Caco-2 (cell line): ENCODE measurements around the gene MTFMT. TPM values are rescaled to one million over a fixed set of nuclear protein-coding genes. Genes with fewer than 3 reads are reported as not detected.

Experiments used
- BruUV-seq: library from RNA; stranded (reverse); fragments of 400-500 nt; replicated peaks from 2 replicates; lab custom pipeline; 2021; lab: Mats Ljungman, UMichigan
- CTCF ChIA-PET: fragments of 300-600 bp; sonication (Branson Sonifier 250); formaldehyde crosslinking; loops from one replicate; lab custom pipeline; 2022; ENCODE audit warnings: antibody characterized with exemption; lab: Charles Lee
- POLR2A ChIA-PET: fragments of 300-600 bp; sonication (Branson Sonifier 250); formaldehyde crosslinking; loops from one replicate; lab custom pipeline; 2022; ENCODE audit warnings: antibody characterized with exemption; lab: Charles Lee
- DNase-seq, 2 experiments: peaks; one replicate each; pipeline versions ENCODE4 v3.0.0 to v3.0.0-alpha.2; 2020 to 2022
- H3K27me3 ChIP-seq: replicated peaks from 2 replicates; pipeline ENCODE4 v1.6.0; 2011; ENCODE audit warnings: low read length; ENCODE audit not compliant: control insufficient read depth, insufficient read depth
- H3K36me3 ChIP-seq: 2 replicates; pipeline ENCODE4 v1.5.1; 2011; ENCODE audit warnings: low read length; ENCODE audit not compliant: control insufficient read depth, insufficient read depth
- H3K4me1 ChIP-seq: fragments of 250-450 bp; sonication (Bioruptor Pico); 2 replicates; pipeline ENCODE4 v1.5.1; 2020; ENCODE audit warnings: mild to moderate bottlenecking
- H3K4me3 ChIP-seq: 2 replicates; pipeline ENCODE4 v1.5.1; 2011; ENCODE audit warnings: low read depth, mild to moderate bottlenecking, control low read depth, low read length
- H3K9me3 ChIP-seq: fragments of 250-450 bp; sonication (Bioruptor Pico); 2 replicates; pipeline ENCODE4 v1.5.1; 2020; ENCODE audit warnings: mild to moderate bottlenecking, moderate library complexity
- H3K27ac Mint-ChIP-seq: one replicate; pipeline ENCODE4 v1.8.0; 2022; ENCODE audit warnings: mixed read lengths; ENCODE audit not compliant: unreplicated experiment
- H3K27me3 Mint-ChIP-seq: one replicate; pipeline ENCODE4 v1.8.0; 2022; ENCODE audit warnings: mixed read lengths; ENCODE audit not compliant: insufficient read depth, unreplicated experiment
- H3K36me3 Mint-ChIP-seq: one replicate; pipeline ENCODE4 v1.8.0; 2022; ENCODE audit warnings: mild to moderate bottlenecking, mixed read lengths; ENCODE audit not compliant: insufficient read depth, unreplicated experiment
- H3K4me1 Mint-ChIP-seq: one replicate; pipeline ENCODE4 v1.8.0; 2022; ENCODE audit warnings: low read depth, mixed read lengths; ENCODE audit not compliant: unreplicated experiment
- H3K4me3 Mint-ChIP-seq: one replicate; pipeline ENCODE4 v1.8.0; 2022; ENCODE audit warnings: mild to moderate bottlenecking, moderate library complexity, mixed read lengths; ENCODE audit not compliant: unreplicated experiment
- H3K9me3 Mint-ChIP-seq: one replicate; pipeline ENCODE4 v1.8.0; 2022; ENCODE audit warnings: mixed read lengths; ENCODE audit not compliant: unreplicated experiment
- intact Hi-C: fragments of 100-400 bp; cut with micrococcal nuclease; formaldehyde crosslinking; loops from one replicate; pipeline ENCODE4 v1.10.0; 2022; ENCODE audit not compliant: unreplicated experiment
- total RNA-seq: library from RNA; stranded (reverse); gene quantifications from 2 replicates; pipeline ENCODE4 v1.2.3, GENCODE V29; 2022
- TF ChIP-seq, protein P1 (sequence below), 2 experiments: fragments of 200-600 bp in 1 of 2; IDR thresholded peaks; 1 replicate in 1 of 2; 2 replicates in 1 of 2; pipeline versions ENCODE4 v1.5.1 to v1.8.0; 2011 to 2022; ENCODE audit warnings: antibody characterized with exemption in 1 of 2, control low read depth in 1 of 2, inconsistent platforms in 1 of 2, low read depth in 1 of 2, low read length in 1 of 2, mild to moderate bottlenecking in 1 of 2, moderate library complexity in 1 of 2; ENCODE audit not compliant: insufficient read depth in 1 of 2, severe bottlenecking in 1 of 2, unreplicated experiment in 1 of 2

Gene MTFMT
- total RNA-seq, 1 experiment from 2014 or later = 24.7 TPM

DNA sequence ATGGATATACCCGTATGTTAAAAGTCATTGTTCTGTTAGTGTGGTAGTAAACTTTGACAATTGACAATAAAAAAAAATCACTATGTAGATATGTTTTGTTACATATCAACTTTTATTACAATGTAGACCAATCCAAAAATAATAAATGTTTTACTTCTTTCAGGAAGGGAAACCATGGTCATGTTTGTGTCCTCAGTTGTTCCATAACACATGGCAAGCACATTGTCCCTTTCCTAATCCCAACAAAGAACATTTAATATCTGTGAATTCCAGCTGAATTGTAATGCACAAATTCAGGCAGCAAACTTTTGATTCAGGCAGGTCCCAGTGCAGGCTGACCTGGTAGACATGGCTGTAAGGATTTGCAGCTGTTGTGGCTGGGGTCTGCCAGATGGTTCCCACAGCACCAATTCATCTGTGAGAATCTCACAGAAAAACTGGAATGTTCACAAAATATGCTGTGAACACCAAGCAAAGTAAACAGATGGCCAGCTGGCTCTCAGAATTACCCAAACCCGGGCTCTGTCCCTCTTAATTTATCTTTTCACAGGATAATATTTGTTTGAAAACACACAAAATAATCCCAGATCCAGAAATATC lies 37.8 kb downstream of the MTFMT start:
- TF ChIP-seq, protein P1, sequence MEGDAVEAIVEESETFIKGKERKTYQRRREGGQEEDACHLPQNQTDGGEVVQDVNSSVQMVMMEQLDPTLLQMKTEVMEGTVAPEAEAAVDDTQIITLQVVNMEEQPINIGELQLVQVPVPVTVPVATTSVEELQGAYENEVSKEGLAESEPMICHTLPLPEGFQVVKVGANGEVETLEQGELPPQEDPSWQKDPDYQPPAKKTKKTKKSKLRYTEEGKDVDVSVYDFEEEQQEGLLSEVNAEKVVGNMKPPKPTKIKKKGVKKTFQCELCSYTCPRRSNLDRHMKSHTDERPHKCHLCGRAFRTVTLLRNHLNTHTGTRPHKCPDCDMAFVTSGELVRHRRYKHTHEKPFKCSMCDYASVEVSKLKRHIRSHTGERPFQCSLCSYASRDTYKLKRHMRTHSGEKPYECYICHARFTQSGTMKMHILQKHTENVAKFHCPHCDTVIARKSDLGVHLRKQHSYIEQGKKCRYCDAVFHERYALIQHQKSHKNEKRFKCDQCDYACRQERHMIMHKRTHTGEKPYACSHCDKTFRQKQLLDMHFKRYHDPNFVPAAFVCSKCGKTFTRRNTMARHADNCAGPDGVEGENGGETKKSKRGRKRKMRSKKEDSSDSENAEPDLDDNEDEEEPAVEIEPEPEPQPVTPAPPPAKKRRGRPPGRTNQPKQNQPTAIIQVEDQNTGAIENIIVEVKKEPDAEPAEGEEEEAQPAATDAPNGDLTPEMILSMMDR (IDR thresholded peaks at IDR 0.05; ENCODE audit: insufficient read depth in 1 of 2, low read depth in 1 of 2, low read length in 1 of 2, severe bottlenecking in 1 of 2, unreplicated experiment in 1 of 2) = no peak
- peaks cover 18% of the 10 kb centered on the region for H3K36me3 Mint-ChIP-seq
- H3K27me3 Mint-ChIP-seq = no peaks in the 10 kb centered on the region
- Histone ChIP-seq H3K36me3 (no peaks in the 10 kb centered on the region; the same call in 1 of the 2 replicates), H3K27me3 (no peaks in the 10 kb centered on the region), H3K4me1 (peaks cover 18% of the 10 kb centered on the region), H3K4me3 (no peak overlapping the region), H3K9me3 (no peaks in the 10 kb centered on the region)
- ChIA-PET POLR2A (no interaction called here), CTCF (no interaction called here)
- intact Hi-C loops = no loop called here
- peaks cover 7% of the 10 kb centered on the region for H3K4me1 Mint-ChIP-seq
- H3K4me3 Mint-ChIP-seq = no peak overlapping the region
- no TSS peak for BruUV-seq
- no peaks in the 10 kb centered on the region for H3K9me3 Mint-ChIP-seq
- DNase-seq = no peak
- no peak overlapping the region for H3K27ac Mint-ChIP-seq

DNA sequence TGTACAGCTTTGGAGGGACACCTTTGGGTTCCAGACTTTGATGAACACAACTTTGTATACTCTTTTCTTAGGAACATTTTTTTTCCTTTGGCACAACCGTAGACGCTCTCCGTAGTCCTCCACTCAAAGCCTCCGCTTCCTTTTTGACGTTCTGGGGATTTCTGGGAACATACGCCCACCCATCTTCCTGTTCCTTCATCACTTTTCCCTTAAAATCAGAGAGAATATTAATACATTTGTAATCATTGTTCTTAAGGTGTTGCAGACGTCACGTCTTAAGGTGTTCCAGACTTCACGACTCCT lies 39.3 kb downstream of the MTFMT start:
- Mint-ChIP-seq H3K36me3 (peaks cover 18% of the 10 kb centered on the region), H3K27ac (peak overlapping the region; percentile 82), H3K9me3 (no peaks in the 10 kb centered on the region), H3K27me3 (no peaks in the 10 kb centered on the region), H3K4me1 (peaks cover 7% of the 10 kb centered on the region), H3K4me3 (peak overlapping the region; percentile 95)
- TF ChIP-seq, protein P1 (IDR thresholded peaks at IDR 0.05; ENCODE audit: insufficient read depth in 1 of 2, low read depth in 1 of 2, low read length in 1 of 2, severe bottlenecking in 1 of 2, unreplicated experiment in 1 of 2) = no peak
- Histone ChIP-seq H3K9me3 (no peaks in the 10 kb centered on the region), H3K36me3 (no peaks in the 10 kb centered on the region; the same call in 1 of the 2 replicates), H3K4me3 (peak overlapping the region; percentile 88), H3K27me3 (no peaks in the 10 kb centered on the region), H3K4me1 (peaks cover 18% of the 10 kb centered on the region)
- no peak for DNase-seq
- TSS peak; percentile 97 for BruUV-seq
- CTCF ChIA-PET = interaction anchor here (0.6 to 0.7 kb wide), 2 partner anchors 19 to 442 kb away, joined by 3 read pairs; no protein-coding TSS in a partner anchor
- intact Hi-C loops = no loop called here
- POLR2A ChIA-PET = interaction anchor here (0.6 to 1.2 kb wide), 3 partner anchors 66 to 181 kb away, joined by 3 to 9 read pairs (median 3); no protein-coding TSS in a partner anchor

DNA sequence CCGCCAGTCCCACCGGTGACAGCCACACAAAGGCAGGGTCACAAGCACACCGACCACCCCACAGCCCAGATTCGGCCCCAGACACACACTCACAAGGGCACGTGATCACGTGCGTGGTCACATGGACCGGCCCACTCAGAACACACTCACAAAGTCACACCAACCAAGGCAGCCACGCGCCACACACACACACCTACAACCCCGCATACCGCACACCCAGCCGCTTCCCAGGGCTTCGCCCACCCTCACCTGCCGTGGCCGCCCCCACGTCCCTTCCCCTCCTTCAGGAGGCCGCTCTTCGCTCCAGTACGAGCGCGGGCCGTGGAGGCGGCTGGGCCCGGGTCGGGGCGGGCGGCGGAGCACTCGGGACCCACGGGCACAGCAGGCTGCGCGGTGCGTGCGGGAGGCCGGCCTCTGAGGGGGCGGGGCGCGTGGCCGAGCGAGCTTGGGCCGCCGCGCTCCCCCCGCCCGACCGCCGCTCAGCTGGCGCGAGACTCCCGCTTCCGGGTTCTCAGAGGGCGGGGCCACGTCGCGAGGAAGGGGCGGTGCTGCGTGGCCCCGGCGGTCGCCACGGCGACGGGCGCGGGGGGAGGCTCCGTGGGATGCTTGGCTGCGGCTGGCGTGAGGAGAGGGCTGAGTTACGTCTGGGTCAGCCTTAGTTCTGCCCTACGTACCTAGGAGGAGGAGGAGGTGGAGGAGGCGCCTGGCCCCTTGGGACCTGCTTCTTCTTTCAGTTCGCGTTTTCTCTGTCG lies 39.8 kb downstream of the MTFMT start, which contains the start of gene SPG21:
Gene SPG21 (minus strand): TSS at position 499 of the 752 bp plus-strand sequence. CDS start 6,345 bp downstream, outside the sequence.
- TF ChIP-seq, protein P1 (IDR thresholded peaks at IDR 0.05; ENCODE audit: insufficient read depth in 1 of 2, low read depth in 1 of 2, low read length in 1 of 2, severe bottlenecking in 1 of 2, unreplicated experiment in 1 of 2) = no peak
- Histone ChIP-seq H3K4me1 (peaks cover 18% of the 10 kb centered on the region), H3K27me3 (no peaks in the 10 kb centered on the region), H3K9me3 (no peaks in the 10 kb centered on the region), H3K4me3 (peak within 1 kb of the TSS; percentile 88), H3K36me3 (no peaks in the 10 kb centered on the region; the same call in 1 of the 2 replicates)
- intact Hi-C loops = no loop called here
- BruUV-seq = no TSS peak
- ChIA-PET POLR2A (interaction anchor here (0.6 to 1.2 kb wide), 4 partner anchors 67 to 602 kb away, joined by 3 to 9 read pairs (median 3); partner anchors contain the start of gene TRIP4), CTCF (interaction anchor here (0.6 to 0.7 kb wide), 3 partner anchors 20 to 441 kb away, joined by 3 read pairs; no protein-coding TSS in a partner anchor)
- H3K4me3 Mint-ChIP-seq = peak within 1 kb of the TSS; percentile 95
- DNase-seq = peak; percentile 93 to 96
- H3K9me3 Mint-ChIP-seq = no peaks in the 10 kb centered on the region
- H3K36me3 Mint-ChIP-seq = peaks cover 18% of the 10 kb centered on the region
- H3K27me3 Mint-ChIP-seq = no peaks in the 10 kb centered on the region
- H3K4me1 Mint-ChIP-seq = peaks cover 7% of the 10 kb centered on the region
- peak within 1 kb of the TSS; percentile 82 for H3K27ac Mint-ChIP-seq
